ENCODE results near the gene MYO1F. TPM values are rescaled to one million over a fixed set of nuclear protein-coding genes. Genes with fewer than 3 reads are reported as not detected.

Gene MYO1F
- total RNA-seq, 1 experiment from 2014 or later, result 0.16 TPM

DNA sequence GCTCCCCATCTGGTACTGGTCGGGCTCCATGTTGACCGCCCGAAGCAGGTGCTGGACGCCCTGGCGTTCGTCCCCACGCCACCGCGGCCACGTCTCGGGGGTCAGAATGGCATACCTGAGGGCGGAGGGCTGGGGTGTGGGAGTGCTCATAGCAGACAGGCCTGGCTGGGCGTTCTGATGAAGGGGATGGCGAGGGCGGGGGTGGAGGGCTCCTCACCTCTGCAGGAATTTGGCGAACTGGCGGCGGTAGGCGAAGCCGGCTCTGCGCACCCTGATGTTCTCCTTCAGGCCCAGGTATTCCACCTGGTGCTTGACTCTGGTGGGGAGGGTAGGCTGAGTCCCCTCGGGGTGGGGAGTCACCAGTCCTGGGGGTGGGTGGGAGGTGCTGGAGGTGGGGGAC lies 41.0 kb downstream of the MYO1F start:
- TF ChIP-seq, protein P1, sequence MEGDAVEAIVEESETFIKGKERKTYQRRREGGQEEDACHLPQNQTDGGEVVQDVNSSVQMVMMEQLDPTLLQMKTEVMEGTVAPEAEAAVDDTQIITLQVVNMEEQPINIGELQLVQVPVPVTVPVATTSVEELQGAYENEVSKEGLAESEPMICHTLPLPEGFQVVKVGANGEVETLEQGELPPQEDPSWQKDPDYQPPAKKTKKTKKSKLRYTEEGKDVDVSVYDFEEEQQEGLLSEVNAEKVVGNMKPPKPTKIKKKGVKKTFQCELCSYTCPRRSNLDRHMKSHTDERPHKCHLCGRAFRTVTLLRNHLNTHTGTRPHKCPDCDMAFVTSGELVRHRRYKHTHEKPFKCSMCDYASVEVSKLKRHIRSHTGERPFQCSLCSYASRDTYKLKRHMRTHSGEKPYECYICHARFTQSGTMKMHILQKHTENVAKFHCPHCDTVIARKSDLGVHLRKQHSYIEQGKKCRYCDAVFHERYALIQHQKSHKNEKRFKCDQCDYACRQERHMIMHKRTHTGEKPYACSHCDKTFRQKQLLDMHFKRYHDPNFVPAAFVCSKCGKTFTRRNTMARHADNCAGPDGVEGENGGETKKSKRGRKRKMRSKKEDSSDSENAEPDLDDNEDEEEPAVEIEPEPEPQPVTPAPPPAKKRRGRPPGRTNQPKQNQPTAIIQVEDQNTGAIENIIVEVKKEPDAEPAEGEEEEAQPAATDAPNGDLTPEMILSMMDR (IDR thresholded peaks at IDR 0.05; ENCODE audit: unreplicated experiment), result no peak
- no TSS peak for BruUV-seq (replicated peaks)
- CTCF ChIA-PET, result no interaction called here
- DNase-seq (ENCODE audit: unreplicated experiment), result no peak
- H3K36me3 Mint-ChIP-seq (ENCODE audit: insufficient read depth, unreplicated experiment), result no peaks in the 10 kb centered on the region
- intact Hi-C loops (cut with micrococcal nuclease), result no loop called here
- H3K27me3 Mint-ChIP-seq (ENCODE audit: insufficient read depth, unreplicated experiment), result peaks cover 13% of the 10 kb centered on the region
- no peak overlapping the region for H3K4me3 Mint-ChIP-seq (ENCODE audit: unreplicated experiment)
- no peak overlapping the region for H3K27ac Mint-ChIP-seq (ENCODE audit: low read depth, unreplicated experiment)
- no peaks in the 10 kb centered on the region for H3K4me1 Mint-ChIP-seq (ENCODE audit: insufficient read depth, unreplicated experiment)
- no peaks in the 10 kb centered on the region for H3K9me3 Mint-ChIP-seq (ENCODE audit: unreplicated experiment)
- POLR2A ChIA-PET, result no interaction called here

DNA sequence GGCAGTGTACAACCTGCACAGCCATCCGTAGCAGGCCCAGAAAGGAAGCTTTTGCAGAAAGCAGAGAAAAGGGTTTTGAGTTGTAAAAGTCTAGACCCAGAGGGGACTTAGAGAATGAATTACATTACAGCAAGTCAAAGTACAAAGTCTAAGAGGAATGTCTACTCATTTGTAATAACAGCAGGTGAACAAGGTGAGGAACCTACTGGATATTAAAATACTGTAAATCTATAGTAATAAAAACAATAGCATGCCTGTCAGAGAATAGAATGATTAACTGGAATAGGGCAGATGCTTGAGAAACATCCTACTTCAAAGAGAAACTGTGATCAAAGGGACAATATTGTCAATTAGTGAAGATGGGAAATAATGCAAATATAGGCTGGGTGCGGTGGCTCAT lies 45.0 kb downstream of the MYO1F start:
- no TSS peak for BruUV-seq (replicated peaks)
- ChIA-PET CTCF (no interaction called here), POLR2A (interaction anchor here (0.6 kb wide), 1 partner anchor 121 kb away, joined by 3 read pairs; no protein-coding TSS in a partner anchor)
- H3K4me3 Mint-ChIP-seq (ENCODE audit: unreplicated experiment), result no peak overlapping the region
- no peaks in the 10 kb centered on the region for H3K36me3 Mint-ChIP-seq (ENCODE audit: insufficient read depth, unreplicated experiment)
- DNase-seq (ENCODE audit: unreplicated experiment), result no peak
- H3K9me3 Mint-ChIP-seq (ENCODE audit: unreplicated experiment), result no peaks in the 10 kb centered on the region
- intact Hi-C loops (cut with micrococcal nuclease), result no loop called here
- no peak overlapping the region for H3K27ac Mint-ChIP-seq (ENCODE audit: low read depth, unreplicated experiment)
- TF ChIP-seq, protein P1 (IDR thresholded peaks at IDR 0.05; ENCODE audit: unreplicated experiment), result no peak
- peaks cover 13% of the 10 kb centered on the region for H3K27me3 Mint-ChIP-seq (ENCODE audit: insufficient read depth, unreplicated experiment)
- no peaks in the 10 kb centered on the region for H3K4me1 Mint-ChIP-seq (ENCODE audit: insufficient read depth, unreplicated experiment)

DNA sequence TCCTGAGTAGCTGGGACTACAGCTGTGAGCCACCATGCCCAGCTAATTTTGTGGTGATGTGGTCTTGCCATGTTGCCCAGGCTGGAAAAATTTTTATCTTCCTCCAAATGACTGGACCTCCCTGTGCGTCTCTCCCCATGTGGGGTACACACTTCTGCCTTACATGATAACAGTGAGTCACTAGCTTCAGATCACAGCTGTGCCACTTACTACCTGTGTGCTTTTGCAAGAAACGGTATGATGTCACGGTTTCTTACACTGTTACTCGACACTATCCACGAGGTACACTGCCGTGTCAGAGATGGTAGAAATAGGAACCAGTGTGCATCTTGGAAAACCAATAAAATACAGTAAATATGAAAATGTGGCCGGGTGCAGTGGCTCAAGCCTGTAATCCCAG lies 45.8 kb downstream of the MYO1F start:
- H3K9me3 Mint-ChIP-seq (ENCODE audit: unreplicated experiment), result no peaks in the 10 kb centered on the region
- TF ChIP-seq, protein P1 (IDR thresholded peaks at IDR 0.05; ENCODE audit: unreplicated experiment), result no peak
- H3K27me3 Mint-ChIP-seq (ENCODE audit: insufficient read depth, unreplicated experiment), result peaks cover 12% of the 10 kb centered on the region
- H3K4me1 Mint-ChIP-seq (ENCODE audit: insufficient read depth, unreplicated experiment), result no peaks in the 10 kb centered on the region
- H3K4me3 Mint-ChIP-seq (ENCODE audit: unreplicated experiment), result no peak overlapping the region
- H3K27ac Mint-ChIP-seq (ENCODE audit: low read depth, unreplicated experiment), result no peak overlapping the region
- CTCF ChIA-PET, result interaction anchor here (1.5 kb wide), 1 partner anchor 50 kb away, joined by 8 read pairs; no protein-coding TSS in a partner anchor
- DNase-seq (ENCODE audit: unreplicated experiment), result no peak
- POLR2A ChIA-PET, result no interaction called here
- intact Hi-C loops (cut with micrococcal nuclease), result no loop called here
- no peaks in the 10 kb centered on the region for H3K36me3 Mint-ChIP-seq (ENCODE audit: insufficient read depth, unreplicated experiment)
- BruUV-seq (replicated peaks), result no TSS peak

DNA sequence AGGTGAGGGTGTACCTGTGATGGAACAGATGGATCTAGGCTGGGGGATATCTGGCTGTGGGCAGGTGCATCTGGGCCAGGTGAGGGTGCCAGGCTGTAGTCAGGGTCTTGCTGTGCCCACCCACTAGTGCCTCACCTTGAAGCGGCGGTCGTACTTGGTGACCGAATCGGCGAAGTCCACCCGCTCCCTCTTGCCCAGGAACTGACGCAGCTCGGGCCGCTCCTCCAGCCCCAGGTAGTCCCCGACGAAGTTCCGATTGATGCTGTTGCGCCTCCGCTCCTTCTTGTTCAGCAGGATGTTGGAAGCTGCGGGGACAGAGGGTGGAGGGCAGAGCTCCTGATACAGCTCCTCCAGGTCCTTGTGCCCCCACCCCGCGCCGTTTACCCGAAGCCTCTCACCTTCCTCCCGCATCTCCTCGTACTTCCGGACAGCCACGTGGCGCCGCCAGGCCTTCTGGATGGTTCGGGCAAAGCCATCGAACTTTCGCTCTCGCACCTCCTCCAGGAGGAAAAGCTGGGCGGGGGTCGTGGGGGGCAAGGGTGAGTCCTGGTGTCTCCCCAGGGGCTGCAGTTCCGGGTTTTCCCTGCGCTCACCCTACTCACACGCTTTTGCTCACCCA lies 47.1 kb downstream of the MYO1F start:
- BruUV-seq (replicated peaks), result no TSS peak
- Mint-ChIP-seq H3K9me3 (ENCODE audit: unreplicated experiment) (no peaks in the 10 kb centered on the region), H3K4me3 (ENCODE audit: unreplicated experiment) (no peak overlapping the region), H3K27me3 (ENCODE audit: insufficient read depth, unreplicated experiment) (no peaks in the 10 kb centered on the region), H3K27ac (ENCODE audit: low read depth, unreplicated experiment) (no peak overlapping the region), H3K4me1 (ENCODE audit: insufficient read depth, unreplicated experiment) (no peaks in the 10 kb centered on the region), H3K36me3 (ENCODE audit: insufficient read depth, unreplicated experiment) (no peaks in the 10 kb centered on the region)
- TF ChIP-seq, protein P1 (IDR thresholded peaks at IDR 0.05; ENCODE audit: unreplicated experiment), result no peak
- intact Hi-C loops (cut with micrococcal nuclease), result no loop called here
- ChIA-PET CTCF (interaction anchor here (1.5 kb wide), 1 partner anchor 51 kb away, joined by 8 read pairs; no protein-coding TSS in a partner anchor), POLR2A (interaction anchor here (0.7 kb wide), 2 partner anchors 1143 to 1291 kb away, joined by 3 read pairs; no protein-coding TSS in a partner anchor)
- no peak for DNase-seq (ENCODE audit: unreplicated experiment)

All from MCF 10A (cell line).